Activated CD8-positive, alpha-beta memory T cell treated with anti-CD3 and anti-CD28 coated beads for 24 hours (primary cell): ENCODE measurements around the gene DPYSL4.
A peak's percentile ranks its signal among the peaks of the same experiment; 100 is the strongest.

Experiments used
- DNase-seq: peaks from one replicate; pipeline ENCODE4 v3.0.0-alpha.2; 2020

Gene DPYSL4

GRCh38 chr10:132186488-132187429 lies at the start of gene DPYSL4:
Gene DPYSL4, plus strand, starts transcription at chr10:132186948. Its CDS starts 116 bp downstream, at chr10:132187064.
- DNase-seq: peak; percentile 70

GRCh38 chr10:132137111-132138072 lies 49.4 kb upstream of the DPYSL4 start:
- no peak for DNase-seq

- DNase-seq: no peak
These were observed 48.6 kb upstream of the DPYSL4 start for GRCh38 chr10:132138133-132138532.

GRCh38 chr10:132138596-132138995 lies 48.2 kb upstream of the DPYSL4 start:
- DNase-seq: no peak

GRCh38 chr10:132139526-132139925 lies 47.2 kb upstream of the DPYSL4 start:
- DNase-seq: no peak

GRCh38 chr10:132140167-132140925 lies 46.4 kb upstream of the DPYSL4 start:
- DNase-seq: no peak

GRCh38 chr10:132141076-132141475 lies 45.7 kb upstream of the DPYSL4 start:
- no peak for DNase-seq

GRCh38 chr10:132141526-132142395 lies 45.0 kb upstream of the DPYSL4 start:
- no peak for DNase-seq

- DNase-seq: peak; percentile 74
These were observed 44.2 kb upstream of the DPYSL4 start for GRCh38 chr10:132142396-132143161.

GRCh38 chr10:132143162-132143561 lies 43.6 kb upstream of the DPYSL4 start:
- no peak for DNase-seq

GRCh38 chr10:132144086-132144485 lies 42.7 kb upstream of the DPYSL4 start:
- DNase-seq: no peak

- DNase-seq: no peak
These were observed 41.7 kb upstream of the DPYSL4 start for GRCh38 chr10:132145002-132145401.

GRCh38 chr10:132145521-132146185 lies 41.1 kb upstream of the DPYSL4 start:
- DNase-seq: no peak

GRCh38 chr10:132146271-132146671 lies 40.5 kb upstream of the DPYSL4 start:
- DNase-seq: no peak

GRCh38 chr10:132146941-132147915 lies 39.5 kb upstream of the DPYSL4 start:
- DNase-seq: no peak

GRCh38 chr10:132148261-132149251 lies 38.2 kb upstream of the DPYSL4 start:
- DNase-seq: no peak

GRCh38 chr10:132149271-132149670 lies 37.5 kb upstream of the DPYSL4 start:
- DNase-seq: no peak

GRCh38 chr10:132149917-132150316 lies 36.8 kb upstream of the DPYSL4 start:
- DNase-seq: no peak
